PC-3 (cell line): ENCODE measurements around the gene ELMO2. TPM values are rescaled to one million over a fixed set of nuclear protein-coding genes. Genes with fewer than 3 reads are reported as not detected.

Source experiments
- ATAC-seq: fragments of 200-7000 bp; cut with Tn5 transposase; 2 replicates; pipeline ENCODE4 v1.9.1; 2020; ENCODE audit warnings: mild to moderate bottlenecking, moderate library complexity
- BruUV-seq: library from RNA; stranded (reverse); fragments of 400-500 nt; replicated peaks from 2 replicates; lab custom pipeline; 2021; lab: Mats Ljungman, UMichigan
- CTCF ChIA-PET: fragments of 300-600 bp; sonication (Branson Sonifier 250); formaldehyde crosslinking; loops from one replicate; lab custom pipeline; 2022; ENCODE audit warnings: antibody characterized with exemption; lab: Charles Lee
- POLR2A ChIA-PET: fragments of 300-600 bp; sonication (Branson Sonifier 250); formaldehyde crosslinking; loops from one replicate; lab custom pipeline; 2022; ENCODE audit warnings: antibody characterized with exemption; ENCODE audit not compliant: unreplicated experiment; lab: Charles Lee
- DNase-seq: peaks from one replicate; pipeline ENCODE4 v3.0.0-alpha.2; 2015
- H2AFZ ChIP-seq: fragments of 300-600 bp; sonication (generic); 2 replicates; pipeline ENCODE4 v1.6.0; 2016; ENCODE audit warnings: antibody characterized with exemption, low read length
- H3F3A ChIP-seq: fragments of 300-600 bp; sonication (generic); one replicate; pipeline ENCODE4 v1.6.0; 2017; ENCODE audit warnings: antibody characterized with exemption, low read length, control low read depth, mild to moderate bottlenecking; ENCODE audit not compliant: unreplicated experiment
- H3K27ac ChIP-seq: fragments of 300-600 bp; sonication (generic); 2 replicates; pipeline ENCODE4 v1.5.1; 2016; ENCODE audit warnings: mild to moderate bottlenecking, low read length
- H3K27me3 ChIP-seq: fragments of 300-600 bp; sonication (generic); 2 replicates; pipeline ENCODE4 v1.6.1; 2016; ENCODE audit warnings: low read length, mixed read lengths
- H3K36me3 ChIP-seq: fragments of 300-600 bp; sonication (generic); 2 replicates; pipeline ENCODE4 v1.6.1; 2016; ENCODE audit warnings: low read depth, mixed run types, low read length, mixed read lengths
- H3K4me1 ChIP-seq: fragments of 300-600 bp; sonication (generic); 2 replicates; pipeline ENCODE4 v1.5.1; 2016; ENCODE audit warnings: low read length; ENCODE audit not compliant: insufficient read depth
- H3K4me2 ChIP-seq: fragments of 300-600 bp; sonication (generic); 2 replicates; pipeline ENCODE4 v1.6.0; 2016; ENCODE audit warnings: low read length
- H3K4me3 ChIP-seq: fragments of 300-600 bp; sonication (generic); 2 replicates; pipeline ENCODE4 v1.5.1; 2016; ENCODE audit warnings: mild to moderate bottlenecking, low read length, mixed read lengths
- H3K79me2 ChIP-seq: fragments of 300-600 bp; sonication (generic); 2 replicates; pipeline ENCODE4 v1.6.1; 2017; ENCODE audit warnings: low read length, mixed read lengths
- H3K9ac ChIP-seq: fragments of 300-600 bp; sonication (generic); 2 replicates; pipeline ENCODE4 v1.6.0; 2016; ENCODE audit warnings: mild to moderate bottlenecking, low read length
- H3K9me2 ChIP-seq: fragments of 300-600 bp; sonication (generic); replicated peaks from 2 replicates; pipeline ENCODE4 v1.6.1; 2016; ENCODE audit warnings: mixed run types, low read length, mixed read lengths
- H3K9me3 ChIP-seq: fragments of 300-600 bp; sonication (generic); 2 replicates; pipeline ENCODE4 v1.6.1; 2016; ENCODE audit warnings: low read length, mixed read lengths
- H4K20me1 ChIP-seq: fragments of 300-600 bp; sonication (generic); 2 replicates; pipeline ENCODE4 v1.6.1; 2016; ENCODE audit warnings: low read length, mixed read lengths
- EZH2 ChIP-seq: fragments of 300-600 bp; sonication (generic); IDR thresholded peaks from one replicate; pipeline ENCODE4 v1.6.1; 2017; ENCODE audit warnings: antibody characterized with exemption, mild to moderate bottlenecking, low read length; ENCODE audit not compliant: unreplicated experiment
- EZH2phosphoT487 ChIP-seq: fragments of 300-600 bp; sonication (generic); IDR thresholded peaks from 2 replicates; pipeline ENCODE4 v1.6.1; 2018; ENCODE audit warnings: mild to moderate bottlenecking, antibody characterized with exemption, low read length, borderline replicate concordance
- intact Hi-C: fragments of 100-400 bp; cut with micrococcal nuclease; formaldehyde crosslinking; loops from 2 replicates; pipeline ENCODE4 v1.9.0; 2023
- total RNA-seq: library from RNA; depleted of rRNA; stranded (reverse); fragments of >200 nt; gene quantifications from 2 replicates; pipeline ENCODE4 v1.2.3, GENCODE V29; 2014
- TF ChIP-seq, protein P1 (sequence below): fragments of 300-600 bp; sonication (generic); conservative IDR thresholded peaks from 2 replicates; pipeline ENCODE4 v1.5.1; 2017; ENCODE audit warnings: antibody characterized with exemption, low read depth, mild to moderate bottlenecking, low read length

ELMO2 gene
- total RNA-seq, 1 experiment from 2014 or later, result 29.0 TPM

DNA sequence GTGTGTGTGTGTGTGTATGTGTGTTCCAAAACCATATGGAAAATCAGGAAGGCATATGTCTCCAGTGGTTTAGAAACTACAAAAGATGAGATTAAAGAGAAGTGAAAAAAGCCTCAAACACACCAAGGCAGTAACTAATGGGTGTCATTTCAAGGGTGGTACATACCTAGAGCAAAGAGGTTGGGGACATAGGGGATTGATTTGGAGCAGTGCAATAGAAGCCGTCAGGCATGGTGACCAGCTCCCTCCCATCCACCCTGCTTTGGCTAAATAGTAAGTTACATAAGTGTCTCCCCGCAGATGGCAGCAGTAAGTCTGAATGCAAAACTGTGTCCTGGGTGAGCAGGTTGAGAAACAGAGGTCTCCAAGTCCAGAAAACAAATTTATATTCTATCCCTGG is 10.4 kb upstream of the ELMO2 start:
- BruUV-seq, result no TSS peak
- Histone ChIP-seq H3F3A (no peaks in the 10 kb centered on the region), H3K27me3 (peaks cover 66% of the 10 kb centered on the region), H3K9ac (no peak overlapping the region), H3K79me2 (no peaks in the 10 kb centered on the region), H3K4me2 (no peak overlapping the region), H4K20me1 (no peaks in the 10 kb centered on the region), H2AFZ (no peak overlapping the region), H3K9me3 (no peaks in the 10 kb centered on the region), H3K4me1 (peaks cover 5% of the 10 kb centered on the region; the same call in 1 of the 2 replicates), H3K27ac (no peak overlapping the region), H3K9me2 (no peaks in the 10 kb centered on the region), H3K36me3 (no peaks in the 10 kb centered on the region), H3K4me3 (no peak overlapping the region)
- TF ChIP-seq EZH2phosphoT487, result no peak
- intact Hi-C loops, result no loop called here
- ATAC-seq, result no peak
- ChIA-PET CTCF (interaction anchor here (1.0 kb wide), 1 partner anchor 21 kb away, joined by 3 read pairs; no protein-coding TSS in a partner anchor), POLR2A (no interaction called here)
- DNase-seq, result no peak

DNA sequence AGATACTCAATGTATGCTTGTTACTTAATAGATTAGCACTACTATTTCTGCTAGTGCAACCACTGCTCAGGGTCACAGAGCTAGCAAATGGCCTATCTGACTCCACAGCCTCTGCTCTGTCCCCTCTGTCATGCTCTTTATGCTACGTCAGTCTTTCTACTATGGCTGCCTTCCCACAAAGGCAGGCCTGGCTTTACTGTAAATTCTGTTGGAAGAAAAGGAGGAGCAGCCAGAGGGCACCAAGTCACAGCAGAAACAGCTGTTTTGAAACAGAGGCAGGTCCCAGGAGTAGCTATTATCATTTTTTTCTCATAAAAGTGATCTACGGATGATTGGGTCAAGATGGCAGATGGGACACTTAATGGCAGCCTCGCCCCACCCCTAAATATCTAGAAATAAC is 10.0 kb upstream of the ELMO2 start:
- H3K79me2 ChIP-seq, result no peaks in the 10 kb centered on the region
- H3K9me2 ChIP-seq, result no peaks in the 10 kb centered on the region
- no peak overlapping the region for H2AFZ ChIP-seq
- peaks cover 5% of the 10 kb centered on the region; the same call in 1 of the 2 replicates for H3K4me1 ChIP-seq
- no peaks in the 10 kb centered on the region for H3K9me3 ChIP-seq
- intact Hi-C loops, result no loop called here
- DNase-seq (no peak), ATAC-seq (no peak)
- H3K36me3 ChIP-seq, result no peaks in the 10 kb centered on the region
- H3K9ac ChIP-seq, result no peak overlapping the region
- no peak for TF ChIP-seq EZH2
- TF ChIP-seq, protein P1, sequence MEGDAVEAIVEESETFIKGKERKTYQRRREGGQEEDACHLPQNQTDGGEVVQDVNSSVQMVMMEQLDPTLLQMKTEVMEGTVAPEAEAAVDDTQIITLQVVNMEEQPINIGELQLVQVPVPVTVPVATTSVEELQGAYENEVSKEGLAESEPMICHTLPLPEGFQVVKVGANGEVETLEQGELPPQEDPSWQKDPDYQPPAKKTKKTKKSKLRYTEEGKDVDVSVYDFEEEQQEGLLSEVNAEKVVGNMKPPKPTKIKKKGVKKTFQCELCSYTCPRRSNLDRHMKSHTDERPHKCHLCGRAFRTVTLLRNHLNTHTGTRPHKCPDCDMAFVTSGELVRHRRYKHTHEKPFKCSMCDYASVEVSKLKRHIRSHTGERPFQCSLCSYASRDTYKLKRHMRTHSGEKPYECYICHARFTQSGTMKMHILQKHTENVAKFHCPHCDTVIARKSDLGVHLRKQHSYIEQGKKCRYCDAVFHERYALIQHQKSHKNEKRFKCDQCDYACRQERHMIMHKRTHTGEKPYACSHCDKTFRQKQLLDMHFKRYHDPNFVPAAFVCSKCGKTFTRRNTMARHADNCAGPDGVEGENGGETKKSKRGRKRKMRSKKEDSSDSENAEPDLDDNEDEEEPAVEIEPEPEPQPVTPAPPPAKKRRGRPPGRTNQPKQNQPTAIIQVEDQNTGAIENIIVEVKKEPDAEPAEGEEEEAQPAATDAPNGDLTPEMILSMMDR, result no peak
- TF ChIP-seq EZH2phosphoT487, result no peak
- no peak overlapping the region for H3K4me3 ChIP-seq
- POLR2A ChIA-PET, result no interaction called here
- H3K27ac ChIP-seq, result no peak overlapping the region
- BruUV-seq, result no TSS peak
- no peak overlapping the region for H3K4me2 ChIP-seq
- no peaks in the 10 kb centered on the region for H4K20me1 ChIP-seq
- CTCF ChIA-PET, result interaction anchor here (1.0 kb wide), 1 partner anchor 22 kb away, joined by 3 read pairs; no protein-coding TSS in a partner anchor
- peaks cover 65% of the 10 kb centered on the region for H3K27me3 ChIP-seq
- H3F3A ChIP-seq, result no peaks in the 10 kb centered on the region

DNA sequence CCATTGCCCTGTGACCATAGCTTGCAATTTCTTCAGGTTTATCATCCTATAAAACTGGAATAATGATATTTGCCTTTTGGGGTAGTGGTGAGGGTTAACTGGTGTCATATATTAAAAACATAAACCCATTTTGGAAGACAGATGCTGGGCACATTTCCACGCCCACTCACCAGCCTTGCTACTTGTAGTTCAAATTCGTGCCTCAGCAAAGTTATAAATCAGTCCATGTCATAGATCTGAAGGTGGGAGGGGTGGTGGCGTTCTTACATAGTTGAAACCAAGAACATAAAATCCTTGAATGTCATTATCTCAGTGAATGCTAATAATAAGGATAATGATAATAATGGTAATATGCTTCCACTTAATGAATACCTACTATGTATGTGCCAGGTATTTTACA is 9.4 kb upstream of the ELMO2 start:
- BruUV-seq, result no TSS peak
- H3K4me2 ChIP-seq, result no peak overlapping the region
- POLR2A ChIA-PET, result interaction anchor here (0.7 kb wide), 1 partner anchor 51 kb away, joined by 5 read pairs; no protein-coding TSS in a partner anchor
- intact Hi-C loops, result no loop called here
- no peaks in the 10 kb centered on the region for H3K9me2 ChIP-seq
- peaks cover 62% of the 10 kb centered on the region for H3K27me3 ChIP-seq
- H2AFZ ChIP-seq, result no peak overlapping the region
- no peak overlapping the region for H3K4me3 ChIP-seq
- H3K9ac ChIP-seq, result no peak overlapping the region
- TF ChIP-seq, protein P1, result no peak
- TF ChIP-seq EZH2phosphoT487 (no peak), EZH2 (no peak)
- no peaks in the 10 kb centered on the region for H3K9me3 ChIP-seq
- H3K27ac ChIP-seq, result no peak overlapping the region
- H3K4me1 ChIP-seq, result peaks cover 6% of the 10 kb centered on the region; the same call in 1 of the 2 replicates
- no peaks in the 10 kb centered on the region for H4K20me1 ChIP-seq
- H3K36me3 ChIP-seq, result no peaks in the 10 kb centered on the region
- CTCF ChIA-PET, result interaction anchor here (1.3 kb wide), 1 partner anchor 109 kb away, joined by 3 read pairs; no protein-coding TSS in a partner anchor
- H3F3A ChIP-seq, result no peaks in the 10 kb centered on the region
- no peaks in the 10 kb centered on the region for H3K79me2 ChIP-seq
- ATAC-seq (no peak), DNase-seq (no peak)
